NCI-H345 (cell line): ENCODE data around the gene YAF2.

Experiments
- DNase-seq: peaks from one replicate; lab custom pipeline; 2025; lab: John Stamatoyannopoulos, UW

YAF2 gene, protein sequence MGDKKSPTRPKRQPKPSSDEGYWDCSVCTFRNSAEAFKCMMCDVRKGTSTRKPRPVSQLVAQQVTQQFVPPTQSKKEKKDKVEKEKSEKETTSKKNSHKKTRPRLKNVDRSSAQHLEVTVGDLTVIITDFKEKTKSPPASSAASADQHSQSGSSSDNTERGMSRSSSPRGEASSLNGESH

DNA sequence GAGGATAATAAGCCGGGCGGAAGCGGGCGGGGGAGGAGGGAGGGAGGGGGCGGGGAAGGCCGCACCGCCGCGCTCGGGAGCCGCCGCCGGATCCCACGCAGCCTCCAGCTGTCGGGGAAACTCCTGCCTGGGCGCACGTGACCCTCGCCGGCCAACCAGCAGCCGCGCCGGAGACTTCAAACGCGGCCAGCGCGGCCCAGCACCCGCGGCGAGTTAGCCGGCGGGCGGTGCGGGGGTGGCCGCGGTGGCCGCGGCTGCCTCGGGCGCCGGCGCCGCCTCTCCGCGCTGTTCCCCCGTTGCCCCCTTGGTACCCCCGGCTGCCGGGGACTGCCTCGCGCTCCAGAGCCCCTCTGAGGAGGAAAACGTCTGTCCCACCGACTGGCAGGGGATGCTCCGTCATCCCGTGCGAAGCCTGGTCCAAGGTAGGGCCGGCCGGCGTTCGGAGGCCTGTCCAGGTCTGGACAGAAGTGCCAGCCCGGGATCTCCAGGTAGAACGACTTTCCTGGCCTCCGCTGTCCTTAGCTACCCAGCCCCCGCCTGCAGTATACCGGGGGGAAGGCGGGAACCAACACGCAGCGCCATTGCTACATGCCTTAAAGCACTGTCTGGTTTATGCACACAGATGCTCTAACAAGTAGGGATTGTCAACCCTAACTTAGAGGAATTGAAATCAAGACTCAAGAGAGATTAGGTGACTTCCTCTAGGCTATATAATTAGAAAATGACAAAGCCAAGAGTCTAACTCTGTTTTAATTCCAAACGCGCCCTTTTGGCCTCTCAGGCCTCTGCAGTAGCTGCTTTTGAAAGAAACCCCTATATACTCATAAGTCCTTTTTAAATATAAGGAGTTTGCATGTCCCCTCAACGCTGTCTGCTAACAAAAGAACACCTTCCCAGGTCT lies at the start of gene YAF2:
YAF2 (minus strand) TSS at position 9 of the 901 bp plus-strand sequence. CDS start 68 bp downstream, outside the sequence.
- DNase-seq = peak; percentile 59

GRCh38 chr12:42286741-42287140 lies 48.7 kb upstream of the YAF2 start:
- DNase-seq = no peak

DNA sequence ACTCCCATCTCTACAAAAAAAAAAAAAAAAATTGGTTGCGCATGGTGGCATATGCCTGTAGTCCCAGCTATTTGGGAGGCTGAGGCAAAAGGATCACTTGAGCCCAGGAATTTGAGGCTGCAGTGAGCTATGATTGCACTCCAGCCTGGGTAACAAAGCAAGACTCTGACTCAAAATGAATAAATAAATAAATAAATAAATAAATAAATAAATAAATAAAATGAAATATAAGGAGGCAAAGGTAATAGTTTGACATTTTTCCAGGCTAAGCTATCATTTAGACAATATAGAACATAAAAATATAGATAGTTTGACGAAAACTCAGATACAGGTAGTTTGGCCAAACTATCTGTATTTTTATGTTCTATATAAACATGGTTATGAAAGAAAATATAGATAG lies 47.4 kb upstream of the YAF2 start:
- DNase-seq = no peak

GRCh38 chr12:42284876-42285275 lies 46.8 kb upstream of the YAF2 start:
- DNase-seq = no peak

GRCh38 chr12:42284157-42284556 lies 46.1 kb upstream of the YAF2 start:
- DNase-seq = no peak

- no peak for DNase-seq
Measured at GRCh38 chr12:42283739-42284138, 45.7 kb upstream of the YAF2 start.

DNA sequence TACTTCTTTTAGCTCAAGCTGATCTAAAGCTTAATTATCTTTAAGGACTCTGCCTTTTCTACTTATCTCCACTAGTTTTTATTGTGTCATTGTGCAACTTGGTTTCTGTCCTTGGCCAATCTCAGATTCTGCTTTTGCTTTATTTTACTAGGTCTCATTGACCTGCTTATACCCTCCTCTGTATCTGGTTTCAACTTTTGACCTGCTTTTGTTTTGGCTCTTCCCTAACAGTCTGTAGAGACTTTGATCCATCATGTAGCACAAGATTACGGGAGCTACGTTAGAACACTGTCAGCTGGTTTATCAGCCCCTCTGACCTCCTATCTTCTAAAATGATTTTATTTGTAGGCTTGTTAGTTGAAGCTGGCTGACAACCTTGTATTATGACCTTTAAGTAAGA lies 44.2 kb upstream of the YAF2 start:
- DNase-seq = no peak

DNA sequence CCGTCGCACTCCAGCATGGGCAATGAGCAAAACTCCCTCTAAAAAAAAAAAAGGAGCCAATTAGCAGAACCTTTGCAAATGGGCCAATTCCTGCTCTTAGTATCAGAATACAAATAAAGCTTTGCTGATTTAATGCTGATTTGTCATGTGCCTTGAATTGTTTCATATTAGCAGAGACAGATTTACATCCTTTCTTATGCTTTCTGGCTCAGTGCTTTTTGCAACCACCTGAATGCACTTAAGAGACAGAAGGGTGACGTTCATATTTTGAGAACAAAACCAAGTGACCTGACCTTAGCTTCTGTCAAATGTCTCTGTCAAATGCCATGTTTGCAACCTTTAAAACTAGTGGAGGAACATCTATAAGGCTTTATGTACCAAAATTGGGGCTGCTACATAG lies 43.8 kb upstream of the YAF2 start:
- DNase-seq = no peak

DNA sequence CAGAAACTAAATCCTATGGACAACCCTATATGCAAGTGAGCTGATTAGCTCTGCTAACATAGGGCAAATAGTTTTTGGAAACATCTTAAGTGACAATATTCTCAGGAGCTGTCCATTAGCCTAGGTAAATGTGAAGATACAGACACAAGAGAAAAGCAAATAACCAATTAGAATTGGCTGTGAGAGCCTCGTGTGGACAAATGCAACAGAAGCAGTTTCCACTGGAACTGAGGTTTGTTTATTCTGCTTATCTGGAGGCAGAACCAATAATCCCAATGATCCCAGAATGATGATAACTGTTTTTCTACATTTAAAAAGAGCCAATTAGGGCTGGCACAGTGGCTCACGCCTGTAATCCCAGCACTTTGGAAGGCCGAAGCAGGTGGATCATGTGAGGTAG lies 43.2 kb upstream of the YAF2 start:
- no peak for DNase-seq

DNA sequence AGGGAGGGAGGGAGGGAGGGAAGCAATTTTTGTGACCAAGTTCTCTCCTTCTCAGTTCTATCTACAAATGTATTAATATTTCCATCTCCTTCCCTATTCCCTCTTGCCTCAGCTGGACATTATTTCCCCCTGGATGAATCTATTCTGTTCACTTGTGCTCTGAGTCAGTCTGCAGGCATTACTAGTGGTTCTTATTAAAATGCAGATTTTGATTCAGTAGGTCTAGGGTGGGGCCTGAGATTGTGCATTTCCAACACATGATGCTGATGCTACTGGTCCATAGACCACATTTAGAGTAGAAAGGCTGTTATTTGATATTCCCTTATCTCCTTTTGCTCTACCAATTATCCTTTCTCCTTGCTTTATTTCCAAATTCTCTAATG lies 40.1 kb upstream of the YAF2 start:
- DNase-seq = no peak

GRCh38 chr12:42277396-42278127 lies 39.5 kb upstream of the YAF2 start:
- no peak for DNase-seq

- DNase-seq = no peak
Measured at GRCh38 chr12:42275499-42275898, 37.5 kb upstream of the YAF2 start.

GRCh38 chr12:42273706-42274105 lies 35.7 kb upstream of the YAF2 start:
- no peak for DNase-seq

DNA sequence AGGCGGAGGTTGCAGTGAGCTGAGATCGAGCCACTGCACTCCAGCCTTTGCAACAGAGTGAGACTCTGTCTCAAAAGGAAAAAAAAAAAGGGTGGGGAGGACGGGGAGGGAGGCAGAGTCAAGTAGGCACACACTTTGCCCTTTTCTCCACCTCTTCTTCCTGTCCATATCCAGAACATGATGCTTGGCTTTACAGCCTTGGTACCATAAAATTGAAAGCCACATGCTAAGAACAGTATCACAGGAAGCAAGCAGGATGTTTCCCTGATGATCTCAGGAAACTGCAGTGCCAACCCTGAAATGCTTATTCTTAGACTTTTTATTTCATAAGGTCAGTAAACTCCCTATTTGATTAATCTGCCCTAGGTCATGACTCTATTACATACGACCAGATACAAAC lies 32.5 kb upstream of the YAF2 start:
- no peak for DNase-seq

- DNase-seq = no peak
Measured at GRCh38 chr12:42267413-42268190, 29.6 kb upstream of the YAF2 start.

- DNase-seq = no peak
Measured at GRCh38 chr12:42266579-42267230, 28.7 kb upstream of the YAF2 start.

DNA sequence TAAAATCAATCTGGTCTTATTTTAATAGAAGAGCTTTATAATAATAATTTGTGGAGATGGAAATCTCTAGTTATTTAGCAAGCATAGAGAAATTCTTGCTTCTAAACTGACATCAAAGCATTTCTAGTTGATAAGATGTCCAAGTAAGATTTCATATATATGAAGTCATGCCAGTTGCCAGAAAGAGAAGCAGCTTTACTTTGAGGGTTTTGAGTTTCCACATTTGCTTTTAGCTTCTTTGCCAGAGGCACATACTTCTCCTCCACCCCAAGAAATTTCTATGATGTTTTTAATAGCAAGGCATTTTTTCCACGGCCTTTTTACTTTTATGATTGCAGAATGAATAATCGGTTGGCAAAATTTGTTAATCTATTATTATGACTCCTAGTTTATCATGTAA lies 24.2 kb upstream of the YAF2 start:
- no peak for DNase-seq

DNA sequence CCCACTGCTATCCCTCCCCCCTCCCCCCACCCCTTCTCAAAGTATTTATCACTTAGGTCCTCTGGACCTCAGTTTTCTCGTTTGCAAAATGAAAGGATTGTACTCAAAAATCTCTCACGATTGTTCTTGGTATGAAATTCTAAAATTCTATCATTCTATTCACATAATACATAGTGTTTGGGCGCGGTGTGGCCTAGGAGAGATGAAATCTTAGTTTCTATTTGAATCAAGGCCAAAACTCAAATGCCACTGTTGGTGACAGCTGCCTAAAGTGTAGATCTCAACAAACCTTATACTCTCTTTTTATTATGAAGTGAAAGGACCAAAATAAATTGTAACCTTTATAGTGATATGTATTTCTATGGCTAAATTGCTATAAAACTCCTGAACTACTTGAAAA lies 23.7 kb upstream of the YAF2 start:
- no peak for DNase-seq

- DNase-seq = peak; percentile 6
Measured at GRCh38 chr12:42260518-42260917, 22.5 kb upstream of the YAF2 start.

DNA sequence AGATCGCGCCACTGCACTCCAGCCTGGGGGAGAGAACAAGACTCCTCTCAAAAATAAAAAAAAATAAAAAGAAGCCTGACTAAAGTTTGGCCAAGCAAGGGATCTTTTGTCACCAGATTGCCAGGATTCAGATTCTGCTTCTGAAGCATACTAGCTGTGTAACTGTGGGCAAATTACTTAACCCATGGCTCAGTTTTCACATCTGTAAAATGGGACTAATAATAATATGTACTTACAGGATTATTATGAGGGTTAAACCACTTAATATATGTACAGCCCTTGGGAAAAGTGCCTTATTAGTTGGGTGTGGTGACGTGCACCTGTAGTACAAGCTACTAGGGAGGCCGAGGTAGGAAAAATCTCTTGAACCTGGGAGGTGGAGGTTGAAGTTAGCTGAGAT lies 21.7 kb upstream of the YAF2 start:
- no peak for DNase-seq

DNA sequence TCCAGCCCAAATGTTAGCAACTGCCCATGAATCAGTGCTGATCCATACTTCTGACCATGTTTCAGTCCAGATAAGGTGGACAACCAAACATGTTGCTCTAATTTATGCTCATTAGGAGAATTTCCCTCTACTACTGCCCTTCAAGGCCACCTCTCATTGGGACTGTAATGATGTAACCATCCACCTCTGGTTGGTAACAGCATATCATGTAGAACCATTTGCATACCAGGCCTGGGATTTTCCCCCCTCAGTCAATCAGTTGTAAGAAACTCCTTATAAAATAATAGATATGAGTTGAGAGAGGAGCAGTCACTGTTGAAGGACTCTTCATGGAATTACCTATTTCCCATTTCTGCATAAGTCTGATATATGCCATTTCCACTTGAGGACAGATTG lies 17.8 kb upstream of the YAF2 start:
- no peak for DNase-seq
